Measurements from ENCODE around the gene SH3GL1.

SH3GL1 gene

GRCh38 chr19:4375164-4376027 lies 25.0 kb downstream of the SH3GL1 start:
- DNase-seq (ENCODE audit: low read depth), result no peak

GRCh38 chr19:4374498-4375163 lies 25.7 kb downstream of the SH3GL1 start:
- DNase-seq (ENCODE audit: low read depth), result no peak

GRCh38 chr19:4373601-4374497 lies 26.5 kb downstream of the SH3GL1 start:
- DNase-seq (ENCODE audit: low read depth), result no peak

GRCh38 chr19:4373013-4373367 lies 27.4 kb downstream of the SH3GL1 start:
- no peak for DNase-seq (ENCODE audit: low read depth)

GRCh38 chr19:4372165-4373012 lies 28.0 kb downstream of the SH3GL1 start:
- no peak for DNase-seq (ENCODE audit: low read depth)

- no peak for DNase-seq (ENCODE audit: low read depth)
Measured at GRCh38 chr19:4371247-4372164, 28.8 kb downstream of the SH3GL1 start.

- DNase-seq (ENCODE audit: low read depth), result no peak
Measured at GRCh38 chr19:4370418-4371041, 29.8 kb downstream of the SH3GL1 start.

GRCh38 chr19:4369888-4370260 lies 30.5 kb downstream of the SH3GL1 start:
- peak; percentile 68 for DNase-seq (ENCODE audit: low read depth)

GRCh38 chr19:4369109-4369887 lies 31.0 kb downstream of the SH3GL1 start:
- DNase-seq (ENCODE audit: low read depth), result peak; percentile 50

- DNase-seq (ENCODE audit: low read depth), result no peak
Measured at GRCh38 chr19:4368128-4368820, 32.1 kb downstream of the SH3GL1 start.

- DNase-seq (ENCODE audit: low read depth), result no peak
Measured at GRCh38 chr19:4367781-4368127, 32.6 kb downstream of the SH3GL1 start.

GRCh38 chr19:4367336-4367723 lies 33.0 kb downstream of the SH3GL1 start:
- DNase-seq (ENCODE audit: low read depth), result no peak

GRCh38 chr19:4366666-4367335 lies 33.5 kb downstream of the SH3GL1 start:
- DNase-seq (ENCODE audit: low read depth), result no peak

GRCh38 chr19:4365791-4366665 lies 34.3 kb downstream of the SH3GL1 start:
- DNase-seq (ENCODE audit: low read depth), result no peak

- no peak for DNase-seq (ENCODE audit: low read depth)
Measured at GRCh38 chr19:4365341-4365740, 35.0 kb downstream of the SH3GL1 start.

- no peak for DNase-seq (ENCODE audit: low read depth)
Measured at GRCh38 chr19:4363571-4364304, 36.6 kb downstream of the SH3GL1 start.

Measured in stimulated activated CD8-positive, alpha-beta memory T cell treated with anti-CD3 and anti-CD28 coated beads, Interleukin-4, amount 100 ng/mL, for 24 hours (primary cell).